ENCODE measurements around the gene FAM171A2.
"Not testable (repeated sequence)": the region's sequence is repeated elsewhere in the genome, so short reads cannot be mapped to it uniquely, and the experiment has no call there.

FAM171A2 gene

GRCh38 chr17:44383861-44384260 is 20.2 kb upstream of the FAM171A2 start:
- DNase-seq (ENCODE audit: low spot score) (no peak), FAIRE-seq (no peak)

GRCh38 chr17:44383363-44383762 is 19.7 kb upstream of the FAM171A2 start:
- FAIRE-seq (no peak), DNase-seq (ENCODE audit: low spot score) (no peak)

GRCh38 chr17:44382917-44383316 is 19.3 kb upstream of the FAM171A2 start:
- DNase-seq (ENCODE audit: low spot score) (no peak), FAIRE-seq (no peak)

GRCh38 chr17:44381810-44382305 is 18.2 kb upstream of the FAM171A2 start:
- DNase-seq (ENCODE audit: low spot score) (no peak), FAIRE-seq (no peak)

- FAIRE-seq: no peak
- DNase-seq (ENCODE audit: low spot score): no peak
Measured at GRCh38 chr17:44380767-44381166, 17.1 kb upstream of the FAM171A2 start.

- DNase-seq (ENCODE audit: low spot score): no peak
- FAIRE-seq: no peak
Measured at GRCh38 chr17:44379887-44380286, 16.2 kb upstream of the FAM171A2 start.

- no peak for DNase-seq (ENCODE audit: low spot score)
- FAIRE-seq: no peak
Measured at GRCh38 chr17:44378171-44378705, 14.6 kb upstream of the FAM171A2 start.

- FAIRE-seq (no peak), DNase-seq (ENCODE audit: low spot score) (no peak)
Measured at GRCh38 chr17:44376779-44377178, 13.1 kb upstream of the FAM171A2 start.

- FAIRE-seq: no peak
Measured at GRCh38 chr17:44376124-44376523, 12.5 kb upstream of the FAM171A2 start.

GRCh38 chr17:44375196-44376017 is 11.8 kb upstream of the FAM171A2 start:
- FAIRE-seq (no peak), DNase-seq (ENCODE audit: low spot score) (no peak)

More at GRCh38 chr17:44376124-44376523, 12.5 kb upstream of the FAM171A2 start:
- DNase-seq (ENCODE audit: low spot score): no peak

GRCh38 chr17:44374306-44375195 is 10.9 kb upstream of the FAM171A2 start:
- FAIRE-seq: no peak
- DNase-seq (ENCODE audit: low spot score): no peak

- DNase-seq (ENCODE audit: low spot score) (no peak), FAIRE-seq (no peak)
Measured at GRCh38 chr17:44372036-44372435, 8.4 kb upstream of the FAM171A2 start.

GRCh38 chr17:44369414-44370023 is 5.9 kb upstream of the FAM171A2 start:
- DNase-seq (ENCODE audit: low spot score); FAIRE-seq: not testable (repeated sequence)

- FAIRE-seq; DNase-seq (ENCODE audit: low spot score): not testable (repeated sequence)
Measured at GRCh38 chr17:44368391-44369243, 5.0 kb upstream of the FAM171A2 start.

GRCh38 chr17:44367231-44367979 is 3.8 kb upstream of the FAM171A2 start:
- FAIRE-seq (no peak), DNase-seq (ENCODE audit: low spot score) (no peak)

GRCh38 chr17:44365051-44365450 is 1.4 kb upstream of the FAM171A2 start:
- FAIRE-seq; DNase-seq (ENCODE audit: low spot score): not testable (repeated sequence)

GRCh38 chr17:44362949-44363612 is 572 bp downstream of the FAM171A2 start:
- FAIRE-seq: no peak
- no peak for DNase-seq (ENCODE audit: low spot score)

GRCh38 chr17:44362459-44362948 is 1.1 kb downstream of the FAM171A2 start:
- FAIRE-seq (no peak), DNase-seq (ENCODE audit: low spot score) (no peak)

Data from RCC 7860 (cell line).